UCSD-AML1 (cell line): ENCODE measurements around the gene AKAP12.
A peak's percentile ranks its signal among the peaks of the same experiment; 100 is the strongest.
"Not testable (repeated sequence)": the region's sequence is repeated elsewhere in the genome, so short reads cannot be mapped to it uniquely, and the experiment has no call there.

Experiments
- DNase-seq: peaks from one replicate; lab custom pipeline; 2025; ENCODE audit not compliant: unreplicated experiment; lab: John Stamatoyannopoulos, UW

Gene AKAP12

DNA sequence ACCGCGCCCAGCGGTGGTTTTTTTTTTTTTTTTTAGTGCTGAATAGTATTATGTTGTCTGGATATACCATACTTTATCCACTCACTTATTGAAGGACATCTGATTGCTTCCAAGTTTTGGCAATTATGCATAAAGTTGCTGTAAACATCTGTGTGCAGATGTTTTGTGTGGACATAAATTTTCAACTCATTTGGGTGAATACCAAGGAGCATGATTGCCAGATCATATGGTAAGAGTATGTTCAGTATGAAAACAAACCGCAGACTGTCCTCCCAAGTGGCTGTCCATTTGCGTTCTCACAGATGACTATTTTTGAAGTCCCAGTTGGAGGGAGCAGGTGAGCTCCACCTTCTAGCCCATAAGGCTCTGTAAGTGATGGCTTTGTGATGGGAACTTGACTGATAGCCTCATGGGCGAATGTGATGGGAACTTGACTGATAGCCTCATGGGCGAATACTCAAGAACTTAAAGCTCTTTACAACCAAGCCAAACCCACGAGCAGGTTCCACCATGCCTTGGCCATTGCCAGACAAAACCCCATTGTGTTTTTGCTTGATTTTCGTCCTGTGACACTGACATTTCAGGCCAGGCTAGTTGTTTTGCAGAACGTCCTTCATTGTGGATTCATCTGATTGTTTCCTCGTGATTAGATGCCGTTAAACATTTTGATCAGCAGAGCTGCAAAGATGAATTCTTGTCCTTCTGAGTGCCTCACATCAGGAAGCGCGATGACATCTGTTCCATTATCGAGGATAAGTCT is 100.6 kb downstream of the AKAP12 start:
- DNase-seq = no peak

DNA sequence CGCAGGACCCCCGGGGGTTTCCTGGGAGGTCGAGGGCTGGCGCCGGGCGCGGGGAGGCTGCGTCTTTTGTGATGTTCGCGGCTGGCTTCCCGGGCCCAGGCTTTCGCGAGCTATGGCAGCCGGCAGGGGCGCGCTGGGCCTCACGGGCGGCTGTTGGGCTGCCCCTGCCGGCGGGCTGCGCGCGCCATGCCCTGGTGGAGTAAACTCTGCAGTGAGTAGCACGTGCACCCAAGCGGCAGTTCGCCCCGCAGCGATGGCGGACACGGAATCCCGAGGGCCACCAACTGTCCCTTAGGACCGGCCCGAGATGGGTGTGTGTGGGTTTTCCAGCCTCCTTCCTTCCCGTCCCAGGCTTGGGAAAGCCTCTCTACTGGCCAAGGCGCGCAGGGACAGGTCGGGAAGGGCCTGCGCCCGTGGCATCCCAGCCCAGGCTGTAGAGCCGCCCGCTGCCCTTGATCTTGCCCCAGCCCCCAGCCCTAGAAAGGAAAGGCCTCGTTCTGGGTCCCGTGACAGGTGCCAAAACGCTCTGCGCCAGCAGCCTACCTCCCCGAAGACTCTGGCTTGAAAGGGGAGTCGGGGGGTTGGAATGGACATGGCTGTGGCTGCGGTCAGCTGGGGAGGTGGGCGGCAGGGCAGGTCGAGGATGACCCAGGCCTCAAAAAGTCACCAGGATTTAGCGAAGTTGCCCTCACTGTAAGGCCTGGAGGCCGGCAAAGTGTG is 101.9 kb downstream of the AKAP12 start:
- DNase-seq = no peak

DNA sequence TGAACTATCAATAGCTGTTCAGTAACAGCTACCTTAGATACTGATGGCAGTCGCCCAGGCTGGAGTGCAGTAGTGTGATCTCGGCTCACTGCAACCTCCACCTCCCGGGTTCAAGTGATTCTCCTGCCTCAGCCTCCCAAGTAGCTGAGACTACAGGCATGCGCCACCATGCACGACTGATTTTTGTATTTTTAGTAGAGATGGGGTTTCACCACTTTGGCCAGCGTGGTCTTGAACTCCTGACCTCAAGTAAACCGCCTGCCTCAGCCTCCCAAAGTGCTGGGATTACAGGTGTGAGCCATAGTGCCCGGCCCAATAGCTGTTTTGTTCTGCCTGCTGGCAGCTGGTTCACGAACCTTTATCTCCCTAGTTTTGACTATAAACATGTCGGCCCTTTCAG is 103.0 kb downstream of the AKAP12 start:
- DNase-seq = not testable (repeated sequence)

DNA sequence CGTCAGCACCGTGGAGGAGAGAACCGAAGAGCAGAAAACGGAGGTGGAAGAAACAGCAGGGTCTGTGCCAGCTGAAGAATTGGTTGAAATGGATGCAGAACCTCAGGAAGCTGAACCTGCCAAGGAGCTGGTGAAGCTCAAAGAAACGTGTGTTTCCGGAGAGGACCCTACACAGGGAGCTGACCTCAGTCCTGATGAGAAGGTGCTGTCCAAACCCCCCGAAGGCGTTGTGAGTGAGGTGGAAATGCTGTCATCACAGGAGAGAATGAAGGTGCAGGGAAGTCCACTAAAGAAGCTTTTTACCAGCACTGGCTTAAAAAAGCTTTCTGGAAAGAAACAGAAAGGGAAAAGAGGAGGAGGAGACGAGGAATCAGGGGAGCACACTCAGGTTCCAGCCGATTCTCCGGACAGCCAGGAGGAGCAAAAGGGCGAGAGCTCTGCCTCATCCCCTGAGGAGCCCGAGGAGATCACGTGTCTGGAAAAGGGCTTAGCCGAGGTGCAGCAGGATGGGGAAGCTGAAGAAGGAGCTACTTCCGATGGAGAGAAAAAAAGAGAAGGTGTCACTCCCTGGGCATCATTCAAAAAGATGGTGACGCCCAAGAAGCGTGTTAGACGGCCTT is 110.0 kb downstream of the AKAP12 start:
- no peak for DNase-seq

DNA sequence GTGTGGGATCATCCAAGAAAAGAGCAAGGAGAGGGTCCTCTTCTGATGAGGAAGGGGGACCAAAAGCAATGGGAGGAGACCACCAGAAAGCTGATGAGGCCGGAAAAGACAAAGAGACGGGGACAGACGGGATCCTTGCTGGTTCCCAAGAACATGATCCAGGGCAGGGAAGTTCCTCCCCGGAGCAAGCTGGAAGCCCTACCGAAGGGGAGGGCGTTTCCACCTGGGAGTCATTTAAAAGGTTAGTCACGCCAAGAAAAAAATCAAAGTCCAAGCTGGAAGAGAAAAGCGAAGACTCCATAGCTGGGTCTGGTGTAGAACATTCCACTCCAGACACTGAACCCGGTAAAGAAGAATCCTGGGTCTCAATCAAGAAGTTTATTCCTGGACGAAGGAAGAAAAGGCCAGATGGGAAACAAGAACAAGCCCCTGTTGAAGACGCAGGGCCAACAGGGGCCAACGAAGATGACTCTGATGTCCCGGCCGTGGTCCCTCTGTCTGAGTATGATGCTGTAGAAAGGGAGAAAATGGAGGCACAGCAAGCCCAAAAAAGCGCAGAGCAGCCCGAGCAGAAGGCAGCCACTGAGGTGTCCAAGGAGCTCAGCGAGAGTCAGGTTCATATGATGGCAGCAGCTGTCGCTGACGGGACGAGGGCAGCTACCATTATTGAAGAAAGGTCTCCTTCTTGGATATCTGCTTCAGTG is 110.8 kb downstream of the AKAP12 start:
- no peak for DNase-seq

DNA sequence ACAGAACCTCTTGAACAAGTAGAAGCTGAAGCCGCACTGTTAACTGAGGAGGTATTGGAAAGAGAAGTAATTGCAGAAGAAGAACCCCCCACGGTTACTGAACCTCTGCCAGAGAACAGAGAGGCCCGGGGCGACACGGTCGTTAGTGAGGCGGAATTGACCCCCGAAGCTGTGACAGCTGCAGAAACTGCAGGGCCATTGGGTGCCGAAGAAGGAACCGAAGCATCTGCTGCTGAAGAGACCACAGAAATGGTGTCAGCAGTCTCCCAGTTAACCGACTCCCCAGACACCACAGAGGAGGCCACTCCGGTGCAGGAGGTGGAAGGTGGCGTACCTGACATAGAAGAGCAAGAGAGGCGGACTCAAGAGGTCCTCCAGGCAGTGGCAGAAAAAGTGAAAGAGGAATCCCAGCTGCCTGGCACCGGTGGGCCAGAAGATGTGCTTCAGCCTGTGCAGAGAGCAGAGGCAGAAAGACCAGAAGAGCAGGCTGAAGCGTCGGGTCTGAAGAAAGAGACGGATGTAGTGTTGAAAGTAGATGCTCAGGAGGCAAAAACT is 111.5 kb downstream of the AKAP12 start:
- no peak for DNase-seq

DNA sequence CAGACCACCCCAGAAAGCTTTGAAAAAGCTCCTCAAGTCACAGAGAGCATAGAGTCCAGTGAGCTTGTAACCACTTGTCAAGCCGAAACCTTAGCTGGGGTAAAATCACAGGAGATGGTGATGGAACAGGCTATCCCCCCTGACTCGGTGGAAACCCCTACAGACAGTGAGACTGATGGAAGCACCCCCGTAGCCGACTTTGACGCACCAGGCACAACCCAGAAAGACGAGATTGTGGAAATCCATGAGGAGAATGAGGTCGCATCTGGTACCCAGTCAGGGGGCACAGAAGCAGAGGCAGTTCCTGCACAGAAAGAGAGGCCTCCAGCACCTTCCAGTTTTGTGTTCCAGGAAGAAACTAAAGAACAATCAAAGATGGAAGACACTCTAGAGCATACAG is 112.0 kb downstream of the AKAP12 start:
- no peak for DNase-seq

DNA sequence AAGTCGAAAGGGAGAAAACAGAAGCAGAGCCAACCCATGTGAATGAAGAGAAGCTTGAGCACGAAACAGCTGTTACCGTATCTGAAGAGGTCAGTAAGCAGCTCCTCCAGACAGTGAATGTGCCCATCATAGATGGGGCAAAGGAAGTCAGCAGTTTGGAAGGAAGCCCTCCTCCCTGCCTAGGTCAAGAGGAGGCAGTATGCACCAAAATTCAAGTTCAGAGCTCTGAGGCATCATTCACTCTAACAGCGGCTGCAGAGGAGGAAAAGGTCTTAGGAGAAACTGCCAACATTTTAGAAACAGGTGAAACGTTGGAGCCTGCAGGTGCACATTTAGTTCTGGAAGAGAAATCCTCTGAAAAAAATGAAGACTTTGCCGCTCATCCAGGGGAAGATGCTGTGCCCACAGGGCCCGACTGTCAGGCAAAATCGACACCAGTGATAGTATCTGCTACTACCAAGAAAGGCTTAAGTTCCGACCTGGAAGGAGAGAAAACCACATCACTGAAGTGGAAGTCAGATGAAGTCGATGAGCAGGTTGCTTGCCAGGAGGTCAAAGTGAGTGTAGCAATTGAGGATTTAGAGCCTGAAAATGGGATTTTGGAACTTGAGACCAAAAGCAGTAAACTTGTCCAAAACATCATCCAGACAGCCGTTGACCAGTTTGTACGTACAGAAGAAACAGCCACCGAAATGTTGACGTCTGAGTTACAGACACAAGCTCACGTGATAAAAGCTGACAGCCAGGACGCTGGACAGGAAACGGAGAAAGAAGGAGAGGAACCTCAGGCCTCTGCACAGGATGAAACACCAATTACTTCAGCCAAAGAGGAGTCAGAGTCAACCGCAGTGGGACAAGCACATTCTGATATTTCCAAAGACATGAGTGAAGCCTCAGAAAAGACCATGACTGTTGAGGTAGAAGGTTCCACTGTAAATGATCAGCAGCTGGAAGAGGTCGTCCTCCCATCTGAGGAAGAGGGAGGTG is 112.9 kb downstream of the AKAP12 start:
- DNase-seq = no peak

DNA sequence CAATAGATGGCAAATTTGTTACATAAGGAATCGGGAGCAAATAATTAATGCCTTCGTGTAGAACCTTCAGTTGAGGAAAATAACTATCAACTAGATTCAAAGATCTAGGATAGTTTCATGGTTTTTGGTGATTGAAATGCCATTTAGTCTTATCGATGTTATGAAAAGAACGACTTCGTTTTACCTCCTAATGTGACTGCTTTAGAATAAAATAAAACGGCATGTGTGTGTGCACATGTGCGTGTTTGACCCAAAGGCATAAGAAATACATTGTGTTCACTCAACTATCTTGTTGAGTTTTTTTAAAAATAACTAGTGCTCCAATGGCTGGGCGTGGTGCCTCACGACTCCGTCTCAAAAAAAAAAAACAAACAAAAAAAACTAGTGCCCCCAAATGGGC is 114.0 kb downstream of the AKAP12 start:
- no peak for DNase-seq

DNA sequence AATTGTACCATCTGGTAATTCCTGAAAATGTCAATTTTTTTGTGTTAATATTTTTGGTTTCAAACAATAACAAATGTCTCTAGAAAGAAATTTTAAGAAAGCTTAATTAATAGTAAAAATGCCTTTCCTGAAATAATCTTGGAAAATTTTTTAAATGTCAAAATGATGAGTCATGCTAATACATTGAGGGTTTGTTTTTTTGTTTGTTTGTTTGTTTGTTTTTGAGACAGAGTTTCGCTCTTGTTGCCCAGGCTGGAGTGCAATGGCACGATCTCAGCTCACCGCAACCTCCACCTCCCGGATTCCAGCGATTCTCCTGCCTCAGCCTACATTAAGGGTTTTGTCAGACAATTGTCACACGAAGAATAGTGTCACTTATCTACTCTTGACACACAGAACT is 117.2 kb downstream of the AKAP12 start:
- DNase-seq = not testable (repeated sequence)

DNA sequence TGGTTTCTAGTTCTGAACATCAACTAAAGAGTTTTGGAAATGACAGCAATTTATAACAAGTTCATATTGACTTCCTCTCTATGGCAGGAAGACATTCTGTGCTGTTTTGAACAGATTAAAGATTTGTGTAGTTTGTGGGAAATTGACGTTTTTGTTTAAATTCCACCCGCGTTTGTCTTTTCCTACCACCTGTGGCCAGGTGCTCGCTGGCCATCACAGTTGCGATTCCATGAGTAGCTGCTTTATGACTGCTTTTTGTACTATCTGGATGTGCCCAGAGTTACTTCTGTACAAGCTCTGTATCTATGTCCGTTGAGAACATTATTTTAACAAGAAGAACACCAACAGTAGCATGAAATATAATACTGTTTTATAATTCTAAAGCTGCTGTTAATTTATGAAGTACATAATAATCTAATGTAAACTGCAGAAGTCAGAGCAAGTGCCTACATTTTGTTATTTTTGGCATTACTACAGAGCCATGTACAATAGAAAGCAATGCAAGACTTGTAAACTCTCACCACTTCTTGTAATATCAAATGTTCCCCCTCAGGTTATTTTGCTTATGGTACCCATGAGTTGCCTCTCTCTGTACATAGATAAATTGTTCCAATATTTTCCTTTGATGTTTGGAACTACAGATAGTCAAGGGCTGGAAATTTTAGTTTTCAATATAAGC is 118.1 kb downstream of the AKAP12 start:
- no peak for DNase-seq

DNA sequence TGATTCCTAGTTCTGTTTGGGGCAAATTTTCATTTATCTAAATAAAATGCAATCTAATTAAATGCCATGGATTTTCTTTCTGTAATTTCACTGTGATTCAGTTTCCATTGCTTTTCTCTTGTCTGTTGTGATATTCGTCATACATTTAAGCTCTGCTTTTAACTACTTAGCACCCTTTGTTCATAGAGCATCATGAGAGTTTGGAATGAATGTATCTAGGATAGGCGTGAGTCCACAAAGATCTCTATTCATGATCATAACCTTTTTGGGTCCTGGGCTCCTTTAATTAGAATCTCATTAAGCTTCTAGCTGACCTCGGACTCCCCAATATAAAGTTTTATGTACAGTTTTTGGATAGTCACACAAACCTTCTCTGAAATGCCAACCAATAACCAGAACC is 118.7 kb downstream of the AKAP12 start:
- DNase-seq = no peak

DNA sequence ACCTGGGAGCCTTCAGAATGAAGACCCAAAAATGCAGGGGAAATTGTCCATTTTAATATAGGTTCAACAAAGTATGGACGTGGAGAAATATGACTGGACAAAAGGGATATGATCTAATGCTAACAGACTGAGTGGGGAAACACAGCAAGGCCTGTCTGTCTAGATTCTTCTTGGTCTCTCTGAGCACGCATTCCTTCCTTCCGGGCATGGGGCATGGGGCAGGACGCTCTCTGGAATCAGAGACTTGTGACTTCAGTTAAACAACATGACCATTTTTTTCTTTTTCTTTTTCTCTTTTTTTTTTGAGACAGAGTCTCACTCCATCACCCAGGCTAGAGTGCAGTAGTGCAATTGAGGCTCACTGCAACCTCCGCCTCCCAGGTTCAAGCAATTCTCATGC is 119.7 kb downstream of the AKAP12 start:
- DNase-seq = no peak

DNA sequence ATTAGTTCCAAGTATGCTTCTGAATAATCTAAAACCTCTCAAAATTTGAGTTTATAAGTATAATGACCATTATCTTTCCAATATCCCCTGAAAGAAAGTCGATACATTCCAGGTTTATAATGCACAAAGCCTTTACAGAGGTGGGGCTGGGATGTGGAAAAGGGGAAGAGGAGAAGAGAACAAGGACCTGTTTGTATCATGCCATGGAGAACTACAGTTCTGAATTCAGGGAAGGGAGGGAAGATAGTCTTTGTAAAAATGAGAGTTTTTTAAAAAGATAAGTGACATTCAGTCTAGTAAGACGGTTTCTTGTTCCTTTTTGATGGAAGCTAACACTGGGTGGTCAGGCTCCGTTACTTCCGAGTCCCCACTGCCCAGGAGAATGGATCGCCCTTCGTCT is 125.5 kb downstream of the AKAP12 start:
- no peak for DNase-seq

DNA sequence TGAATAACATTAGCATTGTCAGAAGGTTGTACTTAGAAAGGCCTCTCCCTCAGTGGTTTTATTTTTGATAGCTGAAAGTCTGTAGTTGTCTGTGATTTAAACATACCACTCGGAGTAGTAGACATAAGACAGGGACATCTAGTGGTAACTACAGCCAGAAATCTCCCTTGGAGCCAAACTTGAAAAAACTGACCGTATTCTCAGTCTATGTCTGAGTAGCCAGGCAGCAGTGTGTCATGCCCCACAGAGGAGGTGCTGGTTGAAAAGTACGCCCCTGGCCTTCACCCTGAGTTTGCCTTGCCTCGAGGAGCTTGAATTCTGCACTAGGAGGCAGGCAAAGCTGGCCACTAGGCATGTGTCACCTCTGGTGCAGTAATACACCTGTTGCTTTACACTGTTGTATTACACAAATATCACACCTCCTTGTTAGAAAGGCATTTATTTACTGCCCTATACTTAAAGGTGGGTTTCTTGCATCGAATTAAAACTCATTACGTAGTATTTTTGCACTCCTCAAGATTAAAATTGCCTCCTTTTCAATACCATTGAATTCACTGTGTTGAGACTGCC is 130.8 kb downstream of the AKAP12 start:
- no peak for DNase-seq

DNA sequence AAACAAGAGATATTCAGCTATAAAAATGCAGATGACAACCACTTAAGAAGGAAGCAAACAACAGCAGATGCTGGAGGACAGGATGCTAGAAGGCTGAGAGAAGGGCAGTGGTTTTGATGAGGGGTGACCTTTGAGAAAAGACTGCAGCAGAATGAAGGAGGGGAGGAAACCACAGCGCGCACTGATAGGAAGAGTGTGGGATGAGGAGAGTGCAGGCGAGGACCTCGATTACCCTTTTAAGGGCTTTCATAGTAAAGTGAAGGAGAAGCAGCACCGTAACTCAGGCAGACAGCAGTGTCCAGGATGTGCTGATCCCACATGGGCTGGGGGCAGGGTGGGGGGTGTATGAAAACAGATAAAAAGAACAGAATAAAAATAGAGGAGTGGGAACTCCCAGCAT is 132.4 kb downstream of the AKAP12 start:
- peak; percentile 16 for DNase-seq

DNA sequence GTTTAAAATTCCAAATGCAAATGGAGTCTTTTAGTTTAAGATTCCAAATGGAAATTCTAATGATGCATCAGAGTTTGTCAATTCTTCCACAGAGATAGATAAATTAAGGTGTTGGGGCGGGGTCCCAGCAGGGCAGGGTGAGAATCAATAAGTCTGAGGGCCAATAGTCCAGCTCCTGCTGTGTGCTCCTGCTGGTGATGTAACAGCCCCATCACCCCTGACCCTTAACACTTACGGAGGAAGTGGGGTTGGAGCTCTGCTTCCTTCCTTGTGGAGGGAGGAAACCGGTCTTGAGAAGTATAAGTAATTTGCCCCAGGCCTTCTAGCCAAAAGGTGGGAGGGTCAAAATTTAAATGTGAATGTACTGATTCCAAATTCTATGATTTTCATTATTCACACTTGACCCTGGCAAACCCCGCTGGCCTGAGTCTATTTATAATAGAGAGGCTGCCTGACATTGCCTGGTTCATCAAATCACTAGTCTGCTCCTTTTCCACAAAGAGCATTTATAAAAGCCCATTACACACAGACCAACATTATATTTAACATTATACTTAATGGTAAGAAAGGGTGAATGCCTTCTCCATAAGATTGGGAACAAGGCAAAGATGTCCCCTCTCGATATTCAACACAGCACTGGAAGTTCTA is 134.4 kb downstream of the AKAP12 start:
- DNase-seq = peak; percentile 32

DNA sequence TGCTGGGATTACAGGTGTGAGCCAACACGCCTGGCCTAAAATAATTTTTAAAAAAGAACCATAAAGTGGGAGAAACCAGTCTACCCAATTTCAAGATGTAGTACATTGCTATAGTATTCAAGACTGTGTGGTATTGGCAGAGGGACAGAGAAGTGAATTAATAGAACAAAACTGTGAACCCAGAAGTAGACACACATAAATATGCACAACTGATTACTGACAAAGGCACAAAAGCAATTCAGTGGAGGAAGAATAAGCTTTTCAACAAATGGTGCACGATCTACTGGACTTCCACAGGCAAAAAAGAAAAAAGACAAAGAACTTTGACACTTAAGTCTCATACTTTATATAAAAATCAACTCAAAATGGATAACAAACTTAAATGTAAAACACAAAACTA is 136.1 kb downstream of the AKAP12 start:
- DNase-seq = no peak

DNA sequence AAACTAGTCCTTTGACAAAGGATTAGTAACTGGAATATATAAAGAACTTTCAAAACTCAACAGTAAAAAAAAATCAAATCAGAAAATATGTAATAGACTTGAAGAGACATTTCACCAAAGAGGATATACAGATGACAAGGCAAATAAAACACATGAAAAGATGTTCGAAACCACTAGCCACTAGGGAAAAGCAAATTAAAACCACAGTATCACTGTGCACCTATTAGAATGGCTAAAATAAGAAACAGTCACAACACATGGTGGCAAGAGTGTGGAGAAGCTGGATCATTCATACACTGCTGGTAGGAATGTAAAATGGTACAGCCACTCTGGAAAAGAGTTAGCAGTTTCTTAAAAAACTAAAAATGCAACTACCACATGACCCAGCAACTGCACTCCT is 136.7 kb downstream of the AKAP12 start:
- no peak for DNase-seq
